Adrenal gland (tissue), 12 donors: ENCODE measurements around the gene ARMC9. TPM values are rescaled to one million over a fixed set of nuclear protein-coding genes. Genes with fewer than 3 reads are reported as not detected.

ENCODE experiments used
- DNase-seq, 7 donors: peaks; one replicate each; pipeline ENCODE4 v3.0.0-alpha.2; 2019 to 2020
- H3K27ac ChIP-seq, 5 donors: fragments of 200-600 bp; sonication (generic) in 4 of 5; 1 replicate in 3 of 5; 2 replicates in 2 of 5; pipeline versions ENCODE4 v1.5.1 to v1.8.0; 2016 to 2020; ENCODE audit warnings: mild to moderate bottlenecking in 1 of 5
- H3K27me3 ChIP-seq: fragments of 200-600 bp; 2 replicates; pipeline ENCODE4 v1.8.0; 2021
- H3K36me3 ChIP-seq, 2 donors: fragments of 200-600 bp; replicated peaks in 1 of 2; 1 replicate in 1 of 2; 2 replicates in 1 of 2; pipeline versions ENCODE4 v1.5.1 to v1.8.0; 2018 to 2022
- H3K4me1 ChIP-seq, 2 donors: fragments of 200-600 bp; replicated peaks in 1 of 2; 1 replicate in 1 of 2; 2 replicates in 1 of 2; pipeline versions ENCODE4 v1.5.1 to v1.8.0; 2018 to 2021
- H3K4me3 ChIP-seq, 4 donors: fragments of 200-600 bp; sonication (generic) in 3 of 4; one replicate each; pipeline ENCODE4 v1.5.1; 2016 to 2018
- H3K9me3 ChIP-seq, 3 donors: fragments of 200-600 bp; sonication (generic) in 1 of 3; replicated peaks in 1 of 3; 1 replicate in 2 of 3; 2 replicates in 1 of 3; pipeline versions ENCODE4 v1.5.1 to v1.8.0; 2016 to 2021
- CTCF ChIP-seq, 6 experiments: fragments of 450-650 bp in 4 of 6; fragments of 200-600 bp in 2 of 6; sonication (generic) in 1 of 6; IDR thresholded peaks; 1 replicate in 5 of 6; 2 replicates in 1 of 6; pipeline versions ENCODE4 v1.5.1 to v1.8.0; 2016 to 2021; ENCODE audit warnings: antibody characterized with exemption in 6 of 6, mild to moderate bottlenecking in 2 of 6, moderate library complexity in 1 of 6
- POLR2A ChIP-seq, 2 donors: fragments of 450-650 bp; IDR thresholded peaks; one replicate each; pipeline ENCODE4 v1.6.1; 2017; ENCODE audit warnings: antibody characterized with exemption in 2 of 2, mild to moderate bottlenecking in 2 of 2, moderate library complexity in 1 of 2
- WGBS, 4 donors: extraction: QIAGEN DNeasy Blood & Tissue Kit in 2 of 4; methylation state at CpG; one replicate each; pipeline versions ENCODE4 v1.1.5 to v1.1.7; 2013 to 2017; 5-methylcytosine and 5-hydroxymethylcytosine counted together
- intact Hi-C, 2 donors: fragments of 100-400 bp; cut with DNase I; formaldehyde crosslinking; loops; one replicate each; pipeline versions ENCODE4 v1.14.1 to v1.15.0; 2022 to 2023
- polyA plus RNA-seq, 3 donors: library from polyadenylated mRNA; stranded (reverse); fragments of 200-250 nt in 2 of 3; fragments of 350-450 nt in 1 of 3; fragmentation: Illumina TruSeq in 1 of 3; extraction: RNeasy Lipid Tissue Mini Kit (QIAGEN cat#74804) in 1 of 3; gene quantifications; one replicate each; pipeline ENCODE4 v1.2.3, GENCODE V29; 2013 to 2014
- total RNA-seq, 9 donors: library from RNA; depleted of rRNA in 4 of 9; stranded (reverse); fragments of >200 nt in 4 of 9; fragments of 120-200 nt in 1 of 9; fragmentation: NEBNext Ultra II Directional in 1 of 9; extraction: Animal tissue kit (Norgen Biotek cat#: 25700) in 1 of 9; gene quantifications; one replicate each; pipeline versions ENCODE4 v1.1.0 to v1.2.4, GENCODE V29; 2013 to 2023
- donor health status: healthy with polysubstance abuse.
- donor health status: Bipolar disorder and iron deficiency.
- donor health status: DM: yes; HTN: yes; CAD: no.
- donor health status: DM: no; HTN: no; CAD: no.
- donor health status: DM: no; HTN: no; CAD: no.
- donor health status: DM: yes; HTN: yes; CAD: no.

Gene ARMC9
- total and polyA plus RNA-seq, 12 donors: 22.0 to 109 (median 54.2) TPM

GRCh38 chr2:231219289-231219688 lies 20.9 kb downstream of the ARMC9 start:
- no peak for DNase-seq
- peaks cover 0 to 47% of the 10 kb centered on the region in 2 donors for H3K36me3 ChIP-seq
- WGBS, 4 donors: 76 to 87% (median 79%) methylated on average over 3 of the region's 3 CpGs
- H3K27me3 ChIP-seq: no peaks in the 10 kb centered on the region
- intact Hi-C loops: no loop called here
- no peak overlapping the region for H3K27ac ChIP-seq
- no peak overlapping the region for H3K4me3 ChIP-seq
- H3K4me1 ChIP-seq: peaks cover 0 to 10% of the 10 kb centered on the region in 2 donors
- TF ChIP-seq POLR2A (IDR thresholded peaks at IDR 0.05): no peak
- no peak for TF ChIP-seq CTCF (IDR thresholded peaks at IDR 0.05)
- H3K9me3 ChIP-seq: no peaks in the 10 kb centered on the region

- H3K27ac ChIP-seq: peak overlapping the region in 1 of 5 donors; percentile 36
- intact Hi-C loops: loop anchor here (5.0 to 10.0 kb wide), 2 partner anchors 73 to 176 kb away; partner anchors contain the start of gene B3GNT7 (in 1 of the 2)
- peaks cover 0 to 10% of the 10 kb centered on the region in 2 donors for H3K4me1 ChIP-seq
- H3K36me3 ChIP-seq: peaks cover 0 to 48% of the 10 kb centered on the region in 2 donors
- no peak for TF ChIP-seq CTCF (IDR thresholded peaks at IDR 0.05)
- no peak for TF ChIP-seq POLR2A (IDR thresholded peaks at IDR 0.05)
- WGBS, 4 donors: 90 to 98% (median 94%) methylated on average over 3 of the region's 3 CpGs
- no peak overlapping the region for H3K4me3 ChIP-seq
- no peak for DNase-seq
- H3K27me3 ChIP-seq: no peaks in the 10 kb centered on the region
- H3K9me3 ChIP-seq: no peaks in the 10 kb centered on the region
These were observed 23.3 kb downstream of the ARMC9 start for GRCh38 chr2:231221761-231222160.

- H3K27me3 ChIP-seq: no peaks in the 10 kb centered on the region
- peaks cover 0 to 41% of the 10 kb centered on the region in 2 donors for H3K36me3 ChIP-seq
- no peaks in the 10 kb centered on the region for H3K9me3 ChIP-seq
- intact Hi-C loops: loop anchor here (5.0 to 10.0 kb wide), 2 partner anchors 72 to 175 kb away; partner anchors contain the start of gene B3GNT7 (in 1 of the 2)
- peak overlapping the region in 3 of 5 donors; percentile 11 to 36 (median 26) for H3K27ac ChIP-seq
- TF ChIP-seq CTCF (IDR thresholded peaks at IDR 0.05): no peak
- TF ChIP-seq POLR2A (IDR thresholded peaks at IDR 0.05): no peak
- peaks cover 0 to 10% of the 10 kb centered on the region in 2 donors for H3K4me1 ChIP-seq
- DNase-seq: peak in 1 of 7 donors; percentile 59
- WGBS, 4 donors: 64 to 68% (median 67%) methylated on average over 7 of the region's 7 CpGs
- H3K4me3 ChIP-seq: no peak overlapping the region
These were observed 24.0 kb downstream of the ARMC9 start for GRCh38 chr2:231222318-231223000.

GRCh38 chr2:231223001-231223375 lies 24.6 kb downstream of the ARMC9 start:
- no peaks in the 10 kb centered on the region for H3K9me3 ChIP-seq
- peaks cover 0 to 40% of the 10 kb centered on the region in 2 donors for H3K36me3 ChIP-seq
- intact Hi-C loops: loop anchor here (5.0 to 10.0 kb wide), 2 partner anchors 72 to 174 kb away; partner anchors contain the start of gene B3GNT7 (in 1 of the 2)
- peaks cover 0 to 10% of the 10 kb centered on the region in 2 donors for H3K4me1 ChIP-seq
- peak overlapping the region in 2 of 5 donors; percentile 11 to 36 for H3K27ac ChIP-seq
- no peak overlapping the region for H3K4me3 ChIP-seq
- DNase-seq: peak in 1 of 7 donors; percentile 4
- H3K27me3 ChIP-seq: no peaks in the 10 kb centered on the region
- 70 to 84% (median 78%) methylated on average over 3 of the region's 3 CpGs for WGBS, 4 donors
- TF ChIP-seq CTCF (IDR thresholded peaks at IDR 0.05): no peak
